Transverse colon (tissue), 4 donors: ENCODE results near the gene DOK1.

Source experiments
- CTCF ChIP-seq, 5 experiments: fragments of 200-600 bp in 3 of 5; fragments of 450-650 bp in 2 of 5; sonication (generic) in 3 of 5; IDR thresholded peaks; 1 replicate in 2 of 5; 2 replicates in 3 of 5; pipeline ENCODE4 v1.5.1; 2016 to 2017; ENCODE audit warnings: antibody characterized with exemption in 5 of 5, inconsistent platforms in 3 of 5, mild to moderate bottlenecking in 2 of 5, moderate library complexity in 1 of 5
- EP300 ChIP-seq: sonication (generic); formaldehyde crosslinking; IDR thresholded peaks from one replicate; pipeline ENCODE4 v1.6.1; 2017; ENCODE audit warnings: antibody characterized with exemption, low read depth
- POLR2A ChIP-seq: fragments of 450-650 bp; IDR thresholded peaks from one replicate; pipeline ENCODE4 v1.6.1; 2016; ENCODE audit warnings: antibody characterized with exemption, mild to moderate bottlenecking, moderate library complexity
- POLR2AphosphoS5 ChIP-seq, 3 donors: sonication (generic); formaldehyde crosslinking; IDR thresholded peaks; one replicate each; pipeline ENCODE4 v1.6.1; 2016; ENCODE audit warnings: antibody characterized with exemption in 3 of 3

GRCh38 chr2:74602586-74603281, 48.2 kb downstream of the DOK1 start:
- no peak for TF ChIP-seq CTCF (IDR thresholded peaks at IDR 0.05)
- no peak for TF ChIP-seq POLR2AphosphoS5 (IDR thresholded peaks at IDR 0.05)
- TF ChIP-seq POLR2A, result no peak
- no peak for TF ChIP-seq EP300
